Liver (tissue), 9 donors: Measurements from ENCODE around the gene RASSF3. TPM values are rescaled to one million over a fixed set of nuclear protein-coding genes. Genes with fewer than 3 reads are reported as not detected.

Experiments
- DNase-seq: peaks from one replicate; pipeline ENCODE4 v3.0.0-alpha.2; 2017; ENCODE audit warnings: low spot score
- H3K27ac ChIP-seq, 2 donors: one replicate each; pipeline ENCODE4 v1.7.0; 2013; ENCODE audit warnings: inconsistent platforms in 2 of 2, low read length in 2 of 2, control low read depth in 1 of 2, low read depth in 1 of 2, mild to moderate bottlenecking in 1 of 2
- H3K27me3 ChIP-seq, 4 donors: one replicate each; pipeline versions ENCODE4 v1.6.1 to v1.7.0; 2013; ENCODE audit warnings: low read length in 3 of 4, inconsistent platforms in 1 of 4, mild to moderate bottlenecking in 1 of 4, moderate library complexity in 1 of 4; ENCODE audit not compliant: control insufficient read depth in 4 of 4, insufficient read depth in 4 of 4
- H3K36me3 ChIP-seq, 4 donors: one replicate each; pipeline versions ENCODE4 v1.6.1 to v1.7.0; 2013; ENCODE audit warnings: low read length in 3 of 4, mild to moderate bottlenecking in 3 of 4, low read depth in 1 of 4, moderate library complexity in 1 of 4; ENCODE audit not compliant: control insufficient read depth in 4 of 4, insufficient read depth in 3 of 4
- H3K4me1 ChIP-seq, 4 donors: one replicate each; pipeline versions ENCODE4 v1.6.1 to v1.7.0; 2013; ENCODE audit warnings: low read length in 3 of 4, mild to moderate bottlenecking in 3 of 4, moderate library complexity in 1 of 4; ENCODE audit not compliant: control insufficient read depth in 4 of 4, insufficient read depth in 4 of 4
- H3K4me3 ChIP-seq, 3 donors: one replicate each; pipeline versions ENCODE4 v1.6.1 to v1.7.0; 2013; ENCODE audit warnings: low read length in 3 of 3, control low read depth in 1 of 3, low read depth in 1 of 3, mild to moderate bottlenecking in 1 of 3
- H3K9ac ChIP-seq, 2 donors: one replicate each; pipeline ENCODE4 v1.7.0; 2013; ENCODE audit warnings: low read length in 2 of 2, mild to moderate bottlenecking in 2 of 2, moderate library complexity in 2 of 2, control low read depth in 1 of 2, low read depth in 1 of 2
- H3K9me3 ChIP-seq, 4 donors: one replicate each; pipeline versions ENCODE4 v1.6.1 to v1.7.0; 2013; ENCODE audit warnings: low read length in 3 of 4; ENCODE audit not compliant: control insufficient read depth in 4 of 4
- FOXA1 ChIP-seq: IDR thresholded peaks from 2 replicates; pipeline ENCODE4 v1.6.1; 2016; ENCODE audit warnings: antibody characterized with exemption
- FOXA2 ChIP-seq: IDR thresholded peaks from 2 replicates; pipeline ENCODE4 v1.6.1; 2016; ENCODE audit warnings: antibody characterized with exemption
- GABPA ChIP-seq, 2 donors: IDR thresholded peaks in 1 of 2; conservative IDR thresholded peaks in 1 of 2; 2 replicates each; pipeline ENCODE4 v1.6.1; 2016; ENCODE audit warnings: antibody characterized with exemption in 2 of 2, mild to moderate bottlenecking in 1 of 2, moderate library complexity in 1 of 2
- HNF4A ChIP-seq, 2 donors: conservative IDR thresholded peaks; 2 replicates each; pipeline ENCODE4 v1.6.1; 2016; ENCODE audit warnings: antibody characterized with exemption in 2 of 2, mild to moderate bottlenecking in 2 of 2
- HNF4G ChIP-seq: IDR thresholded peaks from 2 replicates; pipeline ENCODE4 v1.6.1; 2016; ENCODE audit warnings: antibody characterized with exemption
- JUND ChIP-seq, 2 donors: IDR thresholded peaks; 2 replicates each; pipeline ENCODE4 v1.6.1; 2016; ENCODE audit warnings: antibody characterized with exemption in 2 of 2
- NR2F2 ChIP-seq: IDR thresholded peaks from 2 replicates; pipeline ENCODE4 v1.6.1; 2016; ENCODE audit warnings: antibody characterized with exemption
- RAD21 ChIP-seq, 2 donors: IDR thresholded peaks; 2 replicates each; pipeline ENCODE4 v1.6.1; 2016; ENCODE audit warnings: antibody characterized with exemption in 2 of 2, mild to moderate bottlenecking in 2 of 2
- RXRA ChIP-seq, 2 donors: IDR thresholded peaks; 2 replicates each; pipeline ENCODE4 v1.6.1; 2017 to 2018; ENCODE audit warnings: antibody characterized with exemption in 2 of 2, mild to moderate bottlenecking in 1 of 2
- SP1 ChIP-seq: IDR thresholded peaks from 2 replicates; pipeline ENCODE4 v1.6.1; 2018; ENCODE audit warnings: antibody characterized with exemption, mild to moderate bottlenecking
- TAF1 ChIP-seq: conservative IDR thresholded peaks from 2 replicates; pipeline ENCODE4 v1.6.1; 2016; ENCODE audit warnings: antibody characterized with exemption, mild to moderate bottlenecking
- YY1 ChIP-seq: IDR thresholded peaks from 2 replicates; pipeline ENCODE4 v1.6.1; 2016; ENCODE audit warnings: antibody characterized with exemption, mild to moderate bottlenecking
- WGBS: extraction: QIAGEN DNeasy Blood & Tissue Kit; methylation state at CpG from one replicate; pipeline ENCODE4 v1.1.7; 2013; 5-methylcytosine and 5-hydroxymethylcytosine counted together
- polyA plus RNA-seq, 2 donors: library from polyadenylated mRNA; stranded (reverse) in 1 of 2; unstranded in 1 of 2; fragments of 200-250 nt in 1 of 2; fragments of >200 nt in 1 of 2; fragmentation: Nextera tagmentation in 1 of 2; extraction: Ambion mirVana in 1 of 2; gene quantifications; one replicate each; pipeline versions ENCODE4 v1.2.1 to v1.2.3, GENCODE V29; 2013 to 2015
- total RNA-seq, 2 donors: library from RNA; depleted of rRNA; stranded (reverse); fragments of >200 nt; gene quantifications; one replicate each; pipeline ENCODE4 v1.2.3, GENCODE V29; 2014
- TF ChIP-seq, protein P1 (sequence below): IDR thresholded peaks from 2 replicates; pipeline ENCODE4 v1.6.1; 2016; ENCODE audit warnings: antibody characterized with exemption
- TF ChIP-seq, protein P2 (sequence below): IDR thresholded peaks from 2 replicates; pipeline ENCODE4 v1.6.1; 2016; ENCODE audit warnings: antibody characterized with exemption
- TF ChIP-seq, protein P3 (sequence below): fragments of 150-350 bp; IDR thresholded peaks from 2 replicates; pipeline ENCODE4 v1.5.1; 2017; ENCODE audit warnings: improper control_type of control experiment, low read depth, low read length; ENCODE audit not compliant: missing input control
- TF ChIP-seq, protein P4 (sequence below): IDR thresholded peaks from 2 replicates; pipeline ENCODE4 v1.6.1; 2016; ENCODE audit warnings: antibody characterized with exemption
- TF ChIP-seq, protein P5 (sequence below): IDR thresholded peaks from 2 replicates; pipeline ENCODE4 v1.6.1; 2016; ENCODE audit warnings: antibody characterized with exemption, mild to moderate bottlenecking
- donor health status: healthy.
- donor health status: healthy.
- donor health status: healthy.
- donor health status: healthy.
- donor health status: healthy.

The RASSF3 gene
- total and polyA plus RNA-seq, 4 donors: 2.2 to 9.1 (median 5.6) TPM

DNA sequence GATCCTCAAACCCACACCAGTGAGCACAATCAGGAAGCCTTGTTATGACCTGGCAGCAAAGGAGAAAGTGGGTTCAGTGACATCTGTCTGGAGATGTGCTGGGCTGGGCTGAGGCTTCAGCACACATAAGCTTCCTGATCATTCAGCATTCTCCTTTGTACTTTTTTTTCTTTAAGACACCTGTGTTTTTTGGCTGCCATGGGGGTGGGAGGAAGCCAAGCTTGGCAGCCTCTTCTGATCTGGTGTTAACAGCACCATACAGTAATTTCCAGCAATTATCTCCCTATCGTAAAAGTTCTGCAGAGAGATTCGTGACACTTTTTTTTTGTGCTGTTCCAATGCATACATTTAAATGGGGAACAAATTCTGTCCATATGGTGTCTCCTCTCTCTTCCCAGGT is 38.9 kb upstream of the RASSF3 start:
- TF ChIP-seq RAD21 (IDR thresholded peaks at IDR 0.05) (no peak), FOXA2 (no peak), GABPA (IDR thresholded peaks at IDR 0.05 in 1 of 2, conservative IDR thresholded peaks at IDR 0.05 in 1 of 2) (no peak), HNF4G (no peak), RXRA (IDR thresholded peaks at IDR 0.05) (no peak), FOXA1 (no peak), JUND (IDR thresholded peaks at IDR 0.05) (no peak), TAF1 (no peak), YY1 (no peak), HNF4A (conservative IDR thresholded peaks at IDR 0.05) (no peak), NR2F2 (no peak)
- TF ChIP-seq, protein P1, sequence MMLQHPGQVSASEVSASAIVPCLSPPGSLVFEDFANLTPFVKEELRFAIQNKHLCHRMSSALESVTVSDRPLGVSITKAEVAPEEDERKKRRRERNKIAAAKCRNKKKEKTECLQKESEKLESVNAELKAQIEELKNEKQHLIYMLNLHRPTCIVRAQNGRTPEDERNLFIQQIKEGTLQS: no peak
- TF ChIP-seq, protein P2, sequence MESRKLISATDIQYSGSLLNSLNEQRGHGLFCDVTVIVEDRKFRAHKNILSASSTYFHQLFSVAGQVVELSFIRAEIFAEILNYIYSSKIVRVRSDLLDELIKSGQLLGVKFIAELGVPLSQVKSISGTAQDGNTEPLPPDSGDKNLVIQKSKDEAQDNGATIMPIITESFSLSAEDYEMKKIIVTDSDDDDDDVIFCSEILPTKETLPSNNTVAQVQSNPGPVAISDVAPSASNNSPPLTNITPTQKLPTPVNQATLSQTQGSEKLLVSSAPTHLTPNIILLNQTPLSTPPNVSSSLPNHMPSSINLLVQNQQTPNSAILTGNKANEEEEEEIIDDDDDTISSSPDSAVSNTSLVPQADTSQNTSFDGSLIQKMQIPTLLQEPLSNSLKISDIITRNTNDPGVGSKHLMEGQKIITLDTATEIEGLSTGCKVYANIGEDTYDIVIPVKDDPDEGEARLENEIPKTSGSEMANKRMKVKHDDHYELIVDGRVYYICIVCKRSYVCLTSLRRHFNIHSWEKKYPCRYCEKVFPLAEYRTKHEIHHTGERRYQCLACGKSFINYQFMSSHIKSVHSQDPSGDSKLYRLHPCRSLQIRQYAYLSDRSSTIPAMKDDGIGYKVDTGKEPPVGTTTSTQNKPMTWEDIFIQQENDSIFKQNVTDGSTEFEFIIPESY: no peak
- TF ChIP-seq, protein P3, sequence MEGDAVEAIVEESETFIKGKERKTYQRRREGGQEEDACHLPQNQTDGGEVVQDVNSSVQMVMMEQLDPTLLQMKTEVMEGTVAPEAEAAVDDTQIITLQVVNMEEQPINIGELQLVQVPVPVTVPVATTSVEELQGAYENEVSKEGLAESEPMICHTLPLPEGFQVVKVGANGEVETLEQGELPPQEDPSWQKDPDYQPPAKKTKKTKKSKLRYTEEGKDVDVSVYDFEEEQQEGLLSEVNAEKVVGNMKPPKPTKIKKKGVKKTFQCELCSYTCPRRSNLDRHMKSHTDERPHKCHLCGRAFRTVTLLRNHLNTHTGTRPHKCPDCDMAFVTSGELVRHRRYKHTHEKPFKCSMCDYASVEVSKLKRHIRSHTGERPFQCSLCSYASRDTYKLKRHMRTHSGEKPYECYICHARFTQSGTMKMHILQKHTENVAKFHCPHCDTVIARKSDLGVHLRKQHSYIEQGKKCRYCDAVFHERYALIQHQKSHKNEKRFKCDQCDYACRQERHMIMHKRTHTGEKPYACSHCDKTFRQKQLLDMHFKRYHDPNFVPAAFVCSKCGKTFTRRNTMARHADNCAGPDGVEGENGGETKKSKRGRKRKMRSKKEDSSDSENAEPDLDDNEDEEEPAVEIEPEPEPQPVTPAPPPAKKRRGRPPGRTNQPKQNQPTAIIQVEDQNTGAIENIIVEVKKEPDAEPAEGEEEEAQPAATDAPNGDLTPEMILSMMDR: no peak

DNA sequence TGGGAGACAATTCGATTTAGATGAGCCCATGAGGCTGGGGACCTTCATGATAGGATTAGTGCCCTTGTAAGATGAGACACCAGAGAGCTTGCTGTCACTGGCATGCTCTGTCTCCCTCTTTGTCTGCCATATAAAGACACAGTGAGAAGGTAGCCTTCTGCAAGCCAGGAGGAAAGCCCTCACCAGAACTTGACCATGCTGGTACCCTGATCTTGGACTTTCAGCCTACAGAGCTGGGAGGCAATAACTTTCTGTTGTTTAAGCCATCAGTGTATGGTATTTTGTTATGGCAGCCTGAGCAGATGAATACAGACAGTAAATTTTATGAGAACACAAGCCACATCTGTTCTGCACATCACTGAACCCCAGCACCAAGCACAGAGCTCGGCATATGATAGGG is 38.1 kb upstream of the RASSF3 start:
- Histone ChIP-seq H3K9me3 (peaks cover 1 to 9% (median 6%) of the 10 kb centered on the region in 4 donors), H3K9ac (no peak overlapping the region), H3K4me3 (no peak overlapping the region), H3K4me1 (no peaks in the 10 kb centered on the region), H3K27me3 (no peaks in the 10 kb centered on the region), H3K27ac (no peak overlapping the region), H3K36me3 (no peaks in the 10 kb centered on the region)
- WGBS: 84% methylated on average over 2 of the region's 2 CpGs
- no peak for DNase-seq
- TF ChIP-seq SP1: no peak
- TF ChIP-seq RXRA (IDR thresholded peaks at IDR 0.05): no peak

More for the DNA sequence above, 38.9 kb upstream of the RASSF3 start:
- WGBS: 77% methylated on average over 2 of the region's 2 CpGs
- DNase-seq: no peak
- peaks cover 1 to 9% (median 6%) of the 10 kb centered on the region in 4 donors for H3K9me3 ChIP-seq
- no peak overlapping the region for H3K27ac ChIP-seq
- no peaks in the 10 kb centered on the region for H3K36me3 ChIP-seq
- no peaks in the 10 kb centered on the region for H3K27me3 ChIP-seq
- H3K4me1 ChIP-seq: no peaks in the 10 kb centered on the region
- no peak overlapping the region for H3K4me3 ChIP-seq
- no peak overlapping the region for H3K9ac ChIP-seq

DNA sequence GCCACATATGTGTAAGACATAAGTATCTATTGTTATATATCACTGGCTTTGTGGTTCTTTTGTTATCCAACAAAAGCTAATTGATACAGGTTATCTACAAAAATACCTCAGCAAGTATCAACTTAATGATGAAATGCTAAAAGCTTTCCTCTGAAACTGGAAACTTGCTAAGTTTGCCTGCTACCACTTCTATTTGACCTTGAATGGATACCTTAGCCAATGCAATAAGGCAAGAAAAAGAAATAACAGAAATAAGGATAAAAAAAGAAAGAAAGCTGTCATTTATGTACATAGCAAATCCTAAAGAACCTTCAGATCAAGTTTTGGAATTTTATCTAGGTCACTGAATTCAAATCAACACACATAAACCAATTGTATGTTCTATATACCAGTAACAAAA is 35.5 kb upstream of the RASSF3 start:
- H3K27ac ChIP-seq: no peak overlapping the region
- DNase-seq: no peak
- H3K36me3 ChIP-seq: no peaks in the 10 kb centered on the region
- H3K9ac ChIP-seq: no peak overlapping the region
- no peaks in the 10 kb centered on the region for H3K4me1 ChIP-seq
- H3K4me3 ChIP-seq: no peak overlapping the region
- H3K27me3 ChIP-seq: no peaks in the 10 kb centered on the region
- peaks cover 1 to 9% (median 6%) of the 10 kb centered on the region in 4 donors for H3K9me3 ChIP-seq
- TF ChIP-seq, protein P3: no peak
- TF ChIP-seq JUND (IDR thresholded peaks at IDR 0.05) (no peak), GABPA (IDR thresholded peaks at IDR 0.05 in 1 of 2, conservative IDR thresholded peaks at IDR 0.05 in 1 of 2) (no peak), NR2F2 (no peak), FOXA2 (no peak), HNF4A (conservative IDR thresholded peaks at IDR 0.05) (no peak), TAF1 (no peak), SP1 (no peak), YY1 (no peak), HNF4G (no peak), RAD21 (IDR thresholded peaks at IDR 0.05) (no peak), RXRA (IDR thresholded peaks at IDR 0.05) (no peak)
- TF ChIP-seq, protein P4, sequence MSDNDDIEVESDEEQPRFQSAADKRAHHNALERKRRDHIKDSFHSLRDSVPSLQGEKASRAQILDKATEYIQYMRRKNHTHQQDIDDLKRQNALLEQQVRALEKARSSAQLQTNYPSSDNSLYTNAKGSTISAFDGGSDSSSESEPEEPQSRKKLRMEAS: no peak
- TF ChIP-seq, protein P1: no peak
- TF ChIP-seq, protein P5, sequence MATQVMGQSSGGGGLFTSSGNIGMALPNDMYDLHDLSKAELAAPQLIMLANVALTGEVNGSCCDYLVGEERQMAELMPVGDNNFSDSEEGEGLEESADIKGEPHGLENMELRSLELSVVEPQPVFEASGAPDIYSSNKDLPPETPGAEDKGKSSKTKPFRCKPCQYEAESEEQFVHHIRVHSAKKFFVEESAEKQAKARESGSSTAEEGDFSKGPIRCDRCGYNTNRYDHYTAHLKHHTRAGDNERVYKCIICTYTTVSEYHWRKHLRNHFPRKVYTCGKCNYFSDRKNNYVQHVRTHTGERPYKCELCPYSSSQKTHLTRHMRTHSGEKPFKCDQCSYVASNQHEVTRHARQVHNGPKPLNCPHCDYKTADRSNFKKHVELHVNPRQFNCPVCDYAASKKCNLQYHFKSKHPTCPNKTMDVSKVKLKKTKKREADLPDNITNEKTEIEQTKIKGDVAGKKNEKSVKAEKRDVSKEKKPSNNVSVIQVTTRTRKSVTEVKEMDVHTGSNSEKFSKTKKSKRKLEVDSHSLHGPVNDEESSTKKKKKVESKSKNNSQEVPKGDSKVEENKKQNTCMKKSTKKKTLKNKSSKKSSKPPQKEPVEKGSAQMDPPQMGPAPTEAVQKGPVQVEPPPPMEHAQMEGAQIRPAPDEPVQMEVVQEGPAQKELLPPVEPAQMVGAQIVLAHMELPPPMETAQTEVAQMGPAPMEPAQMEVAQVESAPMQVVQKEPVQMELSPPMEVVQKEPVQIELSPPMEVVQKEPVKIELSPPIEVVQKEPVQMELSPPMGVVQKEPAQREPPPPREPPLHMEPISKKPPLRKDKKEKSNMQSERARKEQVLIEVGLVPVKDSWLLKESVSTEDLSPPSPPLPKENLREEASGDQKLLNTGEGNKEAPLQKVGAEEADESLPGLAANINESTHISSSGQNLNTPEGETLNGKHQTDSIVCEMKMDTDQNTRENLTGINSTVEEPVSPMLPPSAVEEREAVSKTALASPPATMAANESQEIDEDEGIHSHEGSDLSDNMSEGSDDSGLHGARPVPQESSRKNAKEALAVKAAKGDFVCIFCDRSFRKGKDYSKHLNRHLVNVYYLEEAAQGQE: no peak
